HUES48 (cell line): ENCODE data around the gene OR52D1.

Experiments
- H3K27ac ChIP-seq: one replicate; pipeline ENCODE4 v1.7.0; 2013; ENCODE audit warnings: low read depth, low read length, inconsistent platforms
- H3K27me3 ChIP-seq: 2 replicates; pipeline ENCODE4 v1.6.1; 2013; ENCODE audit warnings: mild to moderate bottlenecking, low read length; ENCODE audit not compliant: control insufficient read depth, insufficient read depth
- H3K36me3 ChIP-seq: 2 replicates; pipeline ENCODE4 v1.6.1; 2013; ENCODE audit warnings: low read length; ENCODE audit not compliant: control insufficient read depth, insufficient read depth
- H3K4me1 ChIP-seq: 2 replicates; pipeline ENCODE4 v1.6.1; 2013; ENCODE audit warnings: mild to moderate bottlenecking, low read length; ENCODE audit not compliant: control insufficient read depth, insufficient read depth
- H3K4me3 ChIP-seq: 2 replicates; pipeline ENCODE4 v1.5.1; 2013; ENCODE audit warnings: mild to moderate bottlenecking, low read depth, low read length
- H3K9ac ChIP-seq: 2 replicates; pipeline ENCODE4 v1.6.1; 2013; ENCODE audit warnings: mild to moderate bottlenecking, low read depth, low read length, moderate library complexity
- H3K9me3 ChIP-seq: 2 replicates; pipeline ENCODE4 v1.6.1; 2013; ENCODE audit warnings: low read length; ENCODE audit not compliant: control insufficient read depth, insufficient read depth

Gene OR52D1

DNA sequence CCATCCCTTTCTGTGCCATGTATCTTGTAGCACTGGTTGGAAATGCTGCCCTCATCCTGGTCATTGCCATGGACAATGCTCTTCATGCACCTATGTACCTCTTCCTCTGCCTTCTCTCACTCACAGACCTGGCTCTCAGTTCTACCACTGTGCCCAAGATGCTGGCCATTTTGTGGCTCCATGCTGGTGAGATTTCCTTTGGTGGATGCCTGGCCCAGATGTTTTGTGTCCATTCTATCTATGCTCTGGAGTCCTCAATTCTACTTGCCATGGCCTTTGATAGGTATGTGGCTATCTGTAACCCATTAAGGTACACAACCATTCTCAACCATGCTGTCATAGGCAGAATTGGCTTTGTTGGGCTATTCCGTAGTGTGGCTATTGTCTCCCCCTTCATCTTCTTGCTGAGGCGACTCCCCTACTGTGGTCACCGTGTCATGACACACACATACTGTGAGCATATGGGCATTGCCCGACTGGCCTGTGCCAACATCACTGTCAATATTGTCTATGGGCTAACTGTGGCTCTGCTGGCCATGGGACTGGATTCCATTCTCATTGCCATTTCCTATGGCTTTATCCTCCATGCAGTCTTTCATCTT lies 414 bp downstream of the OR52D1 start:
- H3K4me3 ChIP-seq, result no peak overlapping the region
- H3K27me3 ChIP-seq, result no peaks in the 10 kb centered on the region
- no peaks in the 10 kb centered on the region for H3K9me3 ChIP-seq
- no peak overlapping the region for H3K27ac ChIP-seq
- H3K9ac ChIP-seq, result no peak overlapping the region
- no peaks in the 10 kb centered on the region for H3K36me3 ChIP-seq
- H3K4me1 ChIP-seq, result no peaks in the 10 kb centered on the region

GRCh38 chr11:5489576-5490357 lies 1.3 kb downstream of the OR52D1 start:
- Histone ChIP-seq H3K36me3 (no peaks in the 10 kb centered on the region), H3K27me3 (no peaks in the 10 kb centered on the region), H3K27ac (no peak overlapping the region), H3K4me3 (no peak overlapping the region), H3K9me3 (no peaks in the 10 kb centered on the region), H3K9ac (no peak overlapping the region), H3K4me1 (no peaks in the 10 kb centered on the region)

GRCh38 chr11:5499671-5500070 lies 11.2 kb downstream of the OR52D1 start:
- Histone ChIP-seq H3K9ac (no peak overlapping the region), H3K4me3 (no peak overlapping the region), H3K9me3 (no peaks in the 10 kb centered on the region), H3K27me3 (no peaks in the 10 kb centered on the region), H3K36me3 (no peaks in the 10 kb centered on the region), H3K27ac (no peak overlapping the region), H3K4me1 (no peaks in the 10 kb centered on the region)

GRCh38 chr11:5500393-5500801 lies 11.9 kb downstream of the OR52D1 start:
- Histone ChIP-seq H3K4me1 (no peaks in the 10 kb centered on the region), H3K36me3 (no peaks in the 10 kb centered on the region), H3K27me3 (no peaks in the 10 kb centered on the region), H3K4me3 (no peak overlapping the region), H3K9ac (no peak overlapping the region), H3K27ac (no peak overlapping the region), H3K9me3 (no peaks in the 10 kb centered on the region)

DNA sequence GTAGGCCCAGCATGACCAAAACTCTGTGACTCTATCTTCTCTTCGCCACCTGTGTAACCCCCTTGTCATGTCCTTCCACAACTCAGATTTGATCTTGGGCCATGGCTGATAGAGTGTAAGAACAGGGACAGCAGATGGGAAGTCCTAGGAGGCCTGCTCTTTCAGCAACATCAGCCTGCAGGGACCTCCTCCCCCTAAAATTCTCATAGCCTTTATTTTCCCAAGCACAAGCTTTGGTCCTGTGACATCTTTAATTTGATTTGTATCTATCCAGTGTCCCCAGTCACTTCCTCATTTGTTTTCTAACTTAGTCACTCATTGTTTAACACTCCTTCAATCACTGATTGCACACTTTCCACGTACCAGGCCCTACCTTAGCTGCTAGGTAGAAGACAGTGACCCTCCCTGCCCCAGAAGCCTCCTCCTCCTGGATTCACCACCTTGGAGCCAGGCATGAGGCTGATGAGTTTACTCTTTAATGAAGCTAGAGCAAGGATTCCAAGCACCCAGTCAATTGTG lies 16.0 kb downstream of the OR52D1 start:
- H3K9ac ChIP-seq, result no peak overlapping the region
- no peaks in the 10 kb centered on the region for H3K4me1 ChIP-seq
- no peak overlapping the region for H3K27ac ChIP-seq
- H3K36me3 ChIP-seq, result no peaks in the 10 kb centered on the region
- H3K9me3 ChIP-seq, result no peaks in the 10 kb centered on the region
- no peak overlapping the region for H3K4me3 ChIP-seq
- H3K27me3 ChIP-seq, result no peaks in the 10 kb centered on the region

DNA sequence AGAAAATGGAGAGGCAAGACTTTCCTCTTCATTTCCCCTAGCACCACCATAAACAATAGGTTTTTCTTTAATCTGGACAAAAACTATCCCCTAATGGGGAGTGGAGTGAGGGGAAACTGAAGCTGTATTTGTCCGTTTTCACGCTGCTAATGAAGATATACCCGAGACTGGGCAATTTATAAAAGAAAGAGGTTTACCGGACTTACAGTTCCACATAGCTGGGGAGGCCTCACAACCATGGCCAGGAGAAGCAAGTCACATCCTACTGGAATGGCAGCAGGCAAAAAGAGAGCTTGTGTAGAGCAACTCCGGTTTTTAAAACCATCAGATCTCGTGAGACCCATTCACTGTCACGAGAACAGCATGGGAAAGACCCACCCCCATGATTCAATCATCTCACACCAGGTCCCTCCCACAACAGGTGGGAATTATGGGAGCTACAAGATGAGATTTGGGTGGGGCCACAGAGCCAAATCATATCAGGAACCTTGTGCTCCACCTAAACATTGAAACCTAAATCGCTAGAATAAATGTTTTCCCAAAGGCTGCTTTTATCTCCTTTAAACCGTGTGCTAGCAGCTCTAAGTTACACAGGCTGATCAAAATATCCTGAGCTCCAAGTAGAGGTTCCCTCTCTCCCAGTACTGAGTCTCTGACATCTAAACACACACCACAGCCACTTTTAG lies 17.0 kb downstream of the OR52D1 start:
- Histone ChIP-seq H3K27me3 (no peaks in the 10 kb centered on the region), H3K4me1 (no peaks in the 10 kb centered on the region), H3K36me3 (no peaks in the 10 kb centered on the region), H3K27ac (no peak overlapping the region), H3K9ac (no peak overlapping the region), H3K4me3 (no peak overlapping the region), H3K9me3 (no peaks in the 10 kb centered on the region)

GRCh38 chr11:5507177-5507932 lies 18.9 kb downstream of the OR52D1 start:
- Histone ChIP-seq H3K9ac (no peak overlapping the region), H3K27me3 (no peaks in the 10 kb centered on the region), H3K27ac (no peak overlapping the region), H3K4me1 (no peaks in the 10 kb centered on the region), H3K9me3 (no peaks in the 10 kb centered on the region), H3K4me3 (no peak overlapping the region), H3K36me3 (no peaks in the 10 kb centered on the region)

DNA sequence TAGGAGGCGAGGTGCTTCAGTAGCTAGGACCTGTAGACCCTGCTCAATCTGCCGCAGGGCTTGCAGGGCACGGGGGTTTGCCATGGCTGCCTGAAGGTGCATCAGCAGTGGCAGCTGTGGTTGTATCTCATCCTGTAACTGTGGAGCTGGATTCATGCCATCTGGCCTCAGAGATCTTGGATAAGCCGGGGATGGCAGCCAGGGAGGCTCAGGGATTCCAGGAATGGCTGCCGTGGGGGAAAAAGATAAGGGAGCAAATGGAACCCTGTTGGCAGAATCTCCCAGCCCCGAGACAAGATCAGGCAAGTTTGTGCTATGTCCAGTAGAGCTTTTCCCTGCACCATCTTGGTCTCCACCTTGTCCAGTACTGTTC lies 19.4 kb downstream of the OR52D1 start:
- Histone ChIP-seq H3K4me3 (no peak overlapping the region), H3K27ac (no peak overlapping the region), H3K9me3 (no peaks in the 10 kb centered on the region), H3K9ac (no peak overlapping the region), H3K27me3 (no peaks in the 10 kb centered on the region), H3K36me3 (no peaks in the 10 kb centered on the region), H3K4me1 (peaks cover 2% of the 10 kb centered on the region; the same call in 1 of the 2 replicates)

DNA sequence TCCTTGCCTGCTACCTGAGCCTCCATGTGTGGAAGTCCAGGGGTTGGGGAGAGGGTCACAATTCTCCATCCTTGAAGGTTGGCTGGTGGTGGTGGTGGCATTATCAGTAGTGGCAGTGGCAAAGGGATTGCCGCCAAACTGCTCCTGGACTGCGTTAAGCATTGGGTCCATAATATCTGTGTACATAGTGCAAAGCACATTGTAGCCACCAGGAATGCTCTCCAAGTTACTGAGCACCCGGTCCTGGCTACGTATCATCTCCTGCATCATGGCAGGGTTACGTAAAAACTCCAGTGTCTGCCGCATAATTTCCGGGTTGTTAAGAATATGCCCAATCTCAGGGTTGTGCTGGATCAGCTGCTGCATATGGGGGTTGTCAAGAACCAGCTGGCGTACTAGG lies 20.1 kb downstream of the OR52D1 start:
- Histone ChIP-seq H3K9me3 (no peaks in the 10 kb centered on the region), H3K4me1 (peaks cover 5% of the 10 kb centered on the region; the same call in 1 of the 2 replicates), H3K36me3 (no peaks in the 10 kb centered on the region), H3K27me3 (no peaks in the 10 kb centered on the region), H3K4me3 (no peak overlapping the region), H3K9ac (no peak overlapping the region), H3K27ac (no peak overlapping the region)

- Histone ChIP-seq H3K27me3 (no peaks in the 10 kb centered on the region), H3K36me3 (no peaks in the 10 kb centered on the region), H3K27ac (no peak within 1 kb of the TSS), H3K9ac (no peak within 1 kb of the TSS), H3K9me3 (no peaks in the 10 kb centered on the region), H3K4me1 (peaks cover 5% of the 10 kb centered on the region; the same call in 1 of the 2 replicates), H3K4me3 (no peak within 1 kb of the TSS)
These were observed 21.3 kb downstream of the OR52D1 start, which contains the start of gene UBQLN3 for GRCh38 chr11:5509803-5510202. UBQLN3 (minus strand) TSS chr11:5509957; CDS start chr11:5509558, 399 bp downstream.
